ENCODE measurements around the gene ABR. TPM values are rescaled to one million over a fixed set of nuclear protein-coding genes. Genes with fewer than 3 reads are reported as not detected.

Gene ABR
- polyA plus RNA-seq, 1 donor from 2014 or later, result 34.5 TPM

- H3K36me3 ChIP-seq (ENCODE audit: insufficient read depth, low read length), result no peaks in the 10 kb centered on the region
- H3K27me3 ChIP-seq (ENCODE audit: insufficient read depth, low read depth, low read length), result no peaks in the 10 kb centered on the region
- H4K20me1 ChIP-seq (ENCODE audit: insufficient read depth), result no peaks in the 10 kb centered on the region
- H3K4me2 ChIP-seq (ENCODE audit: low read length), result no peak overlapping the region
- H3K27ac ChIP-seq (ENCODE audit: low read length), result no peak overlapping the region
- no peaks in the 10 kb centered on the region for H3K9me2 ChIP-seq (ENCODE audit: insufficient read depth, low read length)
- no peaks in the 10 kb centered on the region for H3K9me3 ChIP-seq (ENCODE audit: low read length)
- H3K4me3 ChIP-seq (ENCODE audit: low read length), result no peak overlapping the region
- no peaks in the 10 kb centered on the region for H3K79me2 ChIP-seq (replicated peaks; ENCODE audit: insufficient read depth, low read length)
- TF ChIP-seq CTCF (IDR thresholded peaks at IDR 0.05; ENCODE audit: poor library complexity, severe bottlenecking) (no peak), REST (IDR thresholded peaks at IDR 0.05; ENCODE audit: borderline replicate concordance) (no peak), POLR2AphosphoS5 (IDR thresholded peaks at IDR 0.05) (no peak), RAD21 (conservative IDR thresholded peaks at IDR 0.05) (no peak)
- H3F3A ChIP-seq (ENCODE audit: insufficient read depth, low read length, poor library complexity, severe bottlenecking), result no peaks in the 10 kb centered on the region
- H2AFZ ChIP-seq (ENCODE audit: low read depth, low read length), result no peak overlapping the region
- no peak overlapping the region for H3K9ac ChIP-seq (ENCODE audit: low read length)
Observed at GRCh38 chr17:1036845-1037237, 142.9 kb downstream of the ABR start.

GRCh38 chr17:1036171-1036844 is 143.5 kb downstream of the ABR start:
- Histone ChIP-seq H3K9me2 (ENCODE audit: insufficient read depth, low read length) (no peaks in the 10 kb centered on the region), H3K36me3 (ENCODE audit: insufficient read depth, low read length) (no peaks in the 10 kb centered on the region), H3K27me3 (ENCODE audit: insufficient read depth, low read depth, low read length) (no peaks in the 10 kb centered on the region), H3K27ac (ENCODE audit: low read length) (no peak overlapping the region), H4K20me1 (ENCODE audit: insufficient read depth) (no peaks in the 10 kb centered on the region), H3K9me3 (ENCODE audit: low read length) (no peaks in the 10 kb centered on the region), H3K79me2 (replicated peaks; ENCODE audit: insufficient read depth, low read length) (no peaks in the 10 kb centered on the region), H3F3A (ENCODE audit: insufficient read depth, low read length, poor library complexity, severe bottlenecking) (no peaks in the 10 kb centered on the region), H3K4me2 (ENCODE audit: low read length) (no peak overlapping the region), H2AFZ (ENCODE audit: low read depth, low read length) (no peak overlapping the region), H3K9ac (ENCODE audit: low read length) (no peak overlapping the region), H3K4me3 (ENCODE audit: low read length) (no peak overlapping the region)
- no peak for TF ChIP-seq CTCF (IDR thresholded peaks at IDR 0.05; ENCODE audit: poor library complexity, severe bottlenecking)
- no peak for TF ChIP-seq RAD21 (conservative IDR thresholded peaks at IDR 0.05)
- TF ChIP-seq TAF1 (IDR thresholded peaks at IDR 0.05; ENCODE audit: low read depth), result no peak
- no peak for TF ChIP-seq REST (IDR thresholded peaks at IDR 0.05; ENCODE audit: borderline replicate concordance)
- TF ChIP-seq SMC3 (conservative IDR thresholded peaks at IDR 0.05; ENCODE audit: poor library complexity), result no peak
- no peak for TF ChIP-seq EP300 (conservative IDR thresholded peaks at IDR 0.05; ENCODE audit: poor library complexity, severe bottlenecking)
